ENCODE results near the gene CHD9NB. TPM values are rescaled to one million over a fixed set of nuclear protein-coding genes. Genes with fewer than 3 reads are reported as not detected.

Gene CHD9NB
- total RNA-seq, 1 experiment from 2014 or later = 0.40 TPM

DNA sequence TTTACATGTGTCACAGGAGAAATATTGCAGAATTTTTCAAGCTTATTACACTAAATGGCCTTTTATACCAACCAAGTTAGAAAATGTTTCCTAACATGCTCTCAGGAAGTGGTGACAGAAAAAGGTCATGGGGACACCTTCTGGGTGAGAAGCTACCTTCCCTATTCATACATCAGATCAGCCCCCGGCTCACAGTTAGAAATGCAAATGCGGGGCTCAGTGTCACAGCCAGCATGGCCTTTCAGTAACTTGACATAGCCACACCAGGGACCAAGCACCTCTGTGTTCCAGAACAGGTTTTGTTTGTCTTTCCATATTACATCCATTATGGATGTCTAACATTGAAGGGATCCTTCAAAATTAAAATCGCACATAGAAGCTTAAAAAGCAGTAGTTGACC lies 59.5 kb downstream of the CHD9NB start:
- TF ChIP-seq EZH2phosphoT487 (IDR thresholded peaks at IDR 0.05; ENCODE audit: borderline replicate concordance, low read length) = no peak
- no peak for TF ChIP-seq EZH2 (IDR thresholded peaks at IDR 0.05; ENCODE audit: low read length, unreplicated experiment)
- no peak for TF ChIP-seq CTCF (conservative IDR thresholded peaks at IDR 0.05; ENCODE audit: low read depth, low read length)
- H4K20me1 ChIP-seq (ENCODE audit: low read length) = no peaks in the 10 kb centered on the region
- DNase-seq = no peak
- H3K9me2 ChIP-seq (replicated peaks; ENCODE audit: low read length) = no peaks in the 10 kb centered on the region
- intact Hi-C loops (cut with micrococcal nuclease) = no loop called here
- H3K79me2 ChIP-seq (ENCODE audit: low read length) = no peaks in the 10 kb centered on the region
- ChIA-PET POLR2A (ENCODE audit: unreplicated experiment) (no interaction called here), CTCF (no interaction called here)
- no peaks in the 10 kb centered on the region for H3K27me3 ChIP-seq (ENCODE audit: low read length)
- no peak overlapping the region for H3K4me3 ChIP-seq (ENCODE audit: low read length)
- no peak overlapping the region for H3K4me2 ChIP-seq (ENCODE audit: low read length)
- no peak for ATAC-seq
- H3K36me3 ChIP-seq (ENCODE audit: low read depth, low read length) = no peaks in the 10 kb centered on the region
- H3K27ac ChIP-seq (ENCODE audit: low read length) = no peak overlapping the region
- no peak overlapping the region for H3K9ac ChIP-seq (ENCODE audit: low read length)
- no peaks in the 10 kb centered on the region for H3K9me3 ChIP-seq (ENCODE audit: low read length)
- no peak overlapping the region for H2AFZ ChIP-seq (ENCODE audit: low read length)
- no TSS peak for BruUV-seq (replicated peaks)
- no peaks in the 10 kb centered on the region for H3F3A ChIP-seq (ENCODE audit: low read length, unreplicated experiment)
- H3K4me1 ChIP-seq (ENCODE audit: insufficient read depth, low read length) = no peaks in the 10 kb centered on the region

DNA sequence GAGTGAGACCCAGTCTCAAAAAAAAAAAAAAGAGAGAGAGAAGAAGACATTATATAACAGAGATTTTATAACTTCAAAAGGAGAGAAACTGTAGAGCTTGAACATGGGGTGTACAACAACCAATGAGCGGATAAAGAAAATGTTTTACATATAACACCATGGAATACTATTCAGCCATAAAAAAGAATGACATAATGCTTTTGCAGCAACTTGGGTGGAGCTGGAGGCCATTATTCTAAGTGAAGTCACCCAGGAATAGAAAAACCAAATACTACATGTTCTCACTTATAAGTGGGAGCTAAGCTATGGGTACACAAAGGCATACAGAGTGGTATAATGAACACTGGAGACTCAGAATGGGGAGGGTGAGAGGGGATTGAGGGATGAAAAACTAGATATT lies 61.1 kb downstream of the CHD9NB start:
- no peaks in the 10 kb centered on the region for H3K9me3 ChIP-seq (ENCODE audit: low read length)
- DNase-seq (no peak), ATAC-seq (no peak)
- H3K4me1 ChIP-seq (ENCODE audit: insufficient read depth, low read length) = no peaks in the 10 kb centered on the region
- H3K79me2 ChIP-seq (ENCODE audit: low read length) = no peaks in the 10 kb centered on the region
- no peaks in the 10 kb centered on the region for H3K27me3 ChIP-seq (ENCODE audit: low read length)
- intact Hi-C loops (cut with micrococcal nuclease) = no loop called here
- no peaks in the 10 kb centered on the region for H4K20me1 ChIP-seq (ENCODE audit: low read length)
- no TSS peak for BruUV-seq (replicated peaks)
- no peak overlapping the region for H3K27ac ChIP-seq (ENCODE audit: low read length)
- no peak overlapping the region for H3K9ac ChIP-seq (ENCODE audit: low read length)
- no peak overlapping the region for H3K4me2 ChIP-seq (ENCODE audit: low read length)
- no peak overlapping the region for H2AFZ ChIP-seq (ENCODE audit: low read length)
- H3K36me3 ChIP-seq (ENCODE audit: low read depth, low read length) = no peaks in the 10 kb centered on the region
- CTCF ChIA-PET = no interaction called here
- H3K4me3 ChIP-seq (ENCODE audit: low read length) = no peak overlapping the region
- POLR2A ChIA-PET (ENCODE audit: unreplicated experiment) = no interaction called here
- no peaks in the 10 kb centered on the region for H3K9me2 ChIP-seq (replicated peaks; ENCODE audit: low read length)
- no peaks in the 10 kb centered on the region for H3F3A ChIP-seq (ENCODE audit: low read length, unreplicated experiment)
- TF ChIP-seq CTCF (conservative IDR thresholded peaks at IDR 0.05; ENCODE audit: low read depth, low read length) = no peak
- TF ChIP-seq EZH2phosphoT487 (IDR thresholded peaks at IDR 0.05; ENCODE audit: borderline replicate concordance, low read length) = no peak
- TF ChIP-seq EZH2 (IDR thresholded peaks at IDR 0.05; ENCODE audit: low read length, unreplicated experiment) = no peak

Other genes with a start within 250 kb of the CHD9NB start
- gene CHD9, start 2.1 kb upstream of the CHD9NB start, total RNA-seq (2014; rRNA removed) = 13.3 and 19.5 TPM in 2 replicates

All from PC-3 (cell line).